Measurements from ENCODE around the gene FANCC. TPM values are rescaled to one million over a fixed set of nuclear protein-coding genes. Genes with fewer than 3 reads are reported as not detected.

Gene FANCC
- total and polyA plus RNA-seq, 2 of the 13 experiments (the other 11 are each of a cell fraction or from before 2014, with no cell fraction given): 7.4 to 8.6 TPM

DNA sequence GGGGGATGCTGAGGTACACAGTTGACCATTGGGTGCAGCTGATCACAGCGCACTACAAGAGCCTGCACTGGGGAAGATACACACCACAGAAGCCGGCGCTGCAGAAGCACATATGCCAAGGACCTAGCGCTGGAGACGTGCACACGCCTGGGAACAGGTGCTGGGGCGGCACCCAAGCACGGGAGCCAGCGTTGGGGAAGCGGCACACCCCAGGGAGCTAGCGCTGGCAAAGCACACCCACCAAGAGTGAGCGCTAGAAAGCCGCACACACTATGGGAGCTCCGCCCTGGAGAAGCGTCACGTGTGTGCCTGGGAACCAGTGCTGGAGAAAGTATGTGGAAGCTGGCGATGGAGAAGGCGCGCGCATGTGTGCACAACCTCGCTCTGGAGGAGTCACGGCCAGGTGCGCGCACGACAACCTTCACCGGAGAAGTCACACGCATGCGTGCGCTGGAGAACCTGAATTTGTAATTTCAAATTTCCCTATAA, 4.5 kb downstream of the FANCC start (continued):
- TF ChIP-seq, protein P1, sequence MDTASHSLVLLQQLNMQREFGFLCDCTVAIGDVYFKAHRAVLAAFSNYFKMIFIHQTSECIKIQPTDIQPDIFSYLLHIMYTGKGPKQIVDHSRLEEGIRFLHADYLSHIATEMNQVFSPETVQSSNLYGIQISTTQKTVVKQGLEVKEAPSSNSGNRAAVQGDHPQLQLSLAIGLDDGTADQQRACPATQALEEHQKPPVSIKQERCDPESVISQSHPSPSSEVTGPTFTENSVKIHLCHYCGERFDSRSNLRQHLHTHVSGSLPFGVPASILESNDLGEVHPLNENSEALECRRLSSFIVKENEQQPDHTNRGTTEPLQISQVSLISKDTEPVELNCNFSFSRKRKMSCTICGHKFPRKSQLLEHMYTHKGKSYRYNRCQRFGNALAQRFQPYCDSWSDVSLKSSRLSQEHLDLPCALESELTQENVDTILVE (CRISPR knock-in tag; IDR thresholded peaks at IDR 0.05): no peak
- TF ChIP-seq ZNF331 (CRISPR knock-in tag; IDR thresholded peaks at IDR 0.05): peak; percentile 25; the same call in 1 of the 2 replicates
- no peak for TF ChIP-seq ZNF543 (CRISPR knock-in tag; IDR thresholded peaks at IDR 0.05)
- TF ChIP-seq XRCC5 (optimal IDR thresholded peaks at IDR 0.05; ENCODE audit: low read length): no peak

DNA sequence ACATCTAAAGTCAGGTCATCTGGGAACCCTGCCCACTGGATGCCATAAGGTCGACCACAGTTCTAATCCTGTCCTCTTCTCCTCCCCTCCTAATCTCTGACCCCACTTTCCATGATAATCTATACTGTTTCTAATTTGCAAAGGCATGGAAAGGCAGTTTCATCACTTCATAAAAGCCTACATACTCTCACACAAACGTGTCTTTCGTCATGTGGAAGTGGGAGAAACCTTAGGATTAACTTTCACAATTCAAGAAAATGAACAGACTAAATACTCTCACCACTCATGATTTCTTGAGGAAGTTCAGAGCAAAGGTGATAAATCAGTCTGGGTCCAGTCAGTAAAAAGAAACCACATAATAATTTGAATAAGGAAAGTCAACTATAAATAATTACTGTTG, 5.5 kb downstream of the FANCC start:
- peaks cover 52% of the 10 kb centered on the region for H3K79me2 ChIP-seq (ENCODE audit: insufficient read depth, low read length)
- intact Hi-C loops (cut with micrococcal nuclease; ENCODE audit: unreplicated experiment) (no loop called here), in situ Hi-C loops (cut with HindIII; ENCODE audit: extremely low pct_ligation_motif_present, low pct_unique_long_range_greater_than_20kb) (no loop called here)

More for the DNA sequence above, 5.5 kb downstream of the FANCC start:
- Histone ChIP-seq H4K20me1 (ENCODE audit: insufficient read depth, low read length) (no peaks in the 10 kb centered on the region), H3K27me3 (ENCODE audit: control insufficient read depth in 1 of 2, insufficient read depth in 2 of 2, low read length in 2 of 2) (no peaks in the 10 kb centered on the region), H3K4me3 (replicated peaks in 1 of 3; ENCODE audit: insufficient read depth in 1 of 3, low read depth in 2 of 3, low read length in 3 of 3) (no peak overlapping the region), H2AFZ (ENCODE audit: low read length) (no peak overlapping the region), H3K4me2 (ENCODE audit: low read depth, low read length) (no peak overlapping the region), H3K27ac (ENCODE audit: extremely low read length, insufficient read depth, low read length) (no peak overlapping the region), H3K9ac (ENCODE audit: insufficient read depth, low read depth, low read length) (no peak overlapping the region), H3K4me1 (ENCODE audit: insufficient read depth, low read length) (peaks cover 59% of the 10 kb centered on the region), H3K36me3 (replicated peaks in 1 of 2; ENCODE audit: control insufficient read depth in 1 of 2, insufficient read depth in 2 of 2, low read length in 2 of 2) (peaks cover 0 to 2% of the 10 kb centered on the region in 2 experiments; a peak in 1 of 5 replicates), H3K9me3 (ENCODE audit: low read length) (no peaks in the 10 kb centered on the region)
- WGBS (ENCODE audit: low lambda C conversion rate): 63% methylated on average over 3 of the region's 3 CpGs
- no peak for TF ChIP-seq ZSCAN29 (CRISPR knock-in tag; conservative IDR thresholded peaks at IDR 0.05)
- TF ChIP-seq TBX3 (IDR thresholded peaks at IDR 0.05; ENCODE audit: borderline replicate concordance): no peak
- TF ChIP-seq ZFP36 (IDR thresholded peaks at IDR 0.05; ENCODE audit: borderline replicate concordance, low read depth, low read length, partially characterized antibody): no peak
- no peak for TF ChIP-seq ZNF556 (CRISPR knock-in tag; IDR thresholded peaks at IDR 0.05; ENCODE audit: borderline replicate concordance)
- TF ChIP-seq KDM2A (CRISPR knock-in tag; IDR thresholded peaks at IDR 0.05; ENCODE audit: borderline replicate concordance, low read depth): no peak
- TF ChIP-seq BRD4 (CRISPR knock-in tag; IDR thresholded peaks at IDR 0.05): no peak
- no peak for TF ChIP-seq ZC3H4 (CRISPR knock-in tag; IDR thresholded peaks at IDR 0.05; ENCODE audit: borderline replicate concordance)
- TF ChIP-seq SMYD3 (CRISPR knock-in tag; IDR thresholded peaks at IDR 0.05): no peak
- no peak for TF ChIP-seq ZNF326 (CRISPR knock-in tag; IDR thresholded peaks at IDR 0.05; ENCODE audit: borderline replicate concordance)
- TF ChIP-seq ARNT2 (CRISPR knock-in tag; IDR thresholded peaks at IDR 0.05; ENCODE audit: low read depth): no peak
- TF ChIP-seq SMAD3 (CRISPR knock-in tag; IDR thresholded peaks at IDR 0.05): no peak
- no peak for TF ChIP-seq ZNF382 (CRISPR knock-in tag; IDR thresholded peaks at IDR 0.05; ENCODE audit: borderline replicate concordance)
- no peak for TF ChIP-seq ZNF24 (IDR thresholded peaks at IDR 0.05)
- no peak for TF ChIP-seq HHEX (CRISPR knock-in tag; IDR thresholded peaks at IDR 0.05)
- no peak for TF ChIP-seq ZFX (CRISPR knock-in tag; IDR thresholded peaks at IDR 0.05; ENCODE audit: low read depth)
- TF ChIP-seq, protein P2, sequence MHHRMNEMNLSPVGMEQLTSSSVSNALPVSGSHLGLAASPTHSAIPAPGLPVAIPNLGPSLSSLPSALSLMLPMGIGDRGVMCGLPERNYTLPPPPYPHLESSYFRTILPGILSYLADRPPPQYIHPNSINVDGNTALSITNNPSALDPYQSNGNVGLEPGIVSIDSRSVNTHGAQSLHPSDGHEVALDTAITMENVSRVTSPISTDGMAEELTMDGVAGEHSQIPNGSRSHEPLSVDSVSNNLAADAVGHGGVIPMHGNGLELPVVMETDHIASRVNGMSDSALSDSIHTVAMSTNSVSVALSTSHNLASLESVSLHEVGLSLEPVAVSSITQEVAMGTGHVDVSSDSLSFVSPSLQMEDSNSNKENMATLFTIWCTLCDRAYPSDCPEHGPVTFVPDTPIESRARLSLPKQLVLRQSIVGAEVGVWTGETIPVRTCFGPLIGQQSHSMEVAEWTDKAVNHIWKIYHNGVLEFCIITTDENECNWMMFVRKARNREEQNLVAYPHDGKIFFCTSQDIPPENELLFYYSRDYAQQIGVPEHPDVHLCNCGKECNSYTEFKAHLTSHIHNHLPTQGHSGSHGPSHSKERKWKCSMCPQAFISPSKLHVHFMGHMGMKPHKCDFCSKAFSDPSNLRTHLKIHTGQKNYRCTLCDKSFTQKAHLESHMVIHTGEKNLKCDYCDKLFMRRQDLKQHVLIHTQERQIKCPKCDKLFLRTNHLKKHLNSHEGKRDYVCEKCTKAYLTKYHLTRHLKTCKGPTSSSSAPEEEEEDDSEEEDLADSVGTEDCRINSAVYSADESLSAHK (CRISPR knock-in tag; IDR thresholded peaks at IDR 0.05; ENCODE audit: borderline replicate concordance): no peak
- no peak for TF ChIP-seq ZBTB3 (CRISPR knock-in tag; IDR thresholded peaks at IDR 0.05; ENCODE audit: borderline replicate concordance, low read depth)
- no peak for TF ChIP-seq JARID2 (CRISPR knock-in tag; IDR thresholded peaks at IDR 0.05; ENCODE audit: insufficient replicate concordance)
- no peak for TF ChIP-seq MED1 (CRISPR knock-in tag; IDR thresholded peaks at IDR 0.05)
- no peak for TF ChIP-seq ZBTB7A (CRISPR knock-in tag; IDR thresholded peaks at IDR 0.05)
- no peak for FAIRE-seq
- no peak for DNase-seq (ENCODE audit: low spot score)
- no TSS peak for BruUV-seq (replicated peaks)
- ChIA-PET POLR2A (no interaction called here), CTCF (ENCODE audit: low intra/inter-chr PET ratio, low total read pairs) (no interaction called here)
- ATAC-seq: no peak
